Neural cell (in vitro differentiated cells): Measurements from ENCODE around the gene CDKL1.

Experiments used
- EZH2 ChIP-seq: fragments of 200-600, 300-800 bp; shearing (Covaris generic), sonication (generic); IDR thresholded peaks from 2 replicates; pipeline ENCODE4 v1.6.1; 2014; ENCODE audit warnings: antibody characterized with exemption, low read length, borderline replicate concordance, mild to moderate bottlenecking; ENCODE audit not compliant: insufficient read depth, poor library complexity, severe bottlenecking
- SMC3 ChIP-seq: fragments of 450-650 bp; conservative IDR thresholded peaks from 2 replicates; pipeline ENCODE4 v1.6.1; 2014; ENCODE audit warnings: antibody characterized with exemption, mild to moderate bottlenecking, moderate library complexity; ENCODE audit not compliant: poor library complexity
- TF ChIP-seq, protein P1 (sequence below): fragments of 450-650 bp; IDR thresholded peaks from 2 replicates; pipeline ENCODE4 v1.5.1; 2014; ENCODE audit warnings: antibody characterized with exemption, mild to moderate bottlenecking, moderate library complexity; ENCODE audit not compliant: poor library complexity, severe bottlenecking

DNA sequence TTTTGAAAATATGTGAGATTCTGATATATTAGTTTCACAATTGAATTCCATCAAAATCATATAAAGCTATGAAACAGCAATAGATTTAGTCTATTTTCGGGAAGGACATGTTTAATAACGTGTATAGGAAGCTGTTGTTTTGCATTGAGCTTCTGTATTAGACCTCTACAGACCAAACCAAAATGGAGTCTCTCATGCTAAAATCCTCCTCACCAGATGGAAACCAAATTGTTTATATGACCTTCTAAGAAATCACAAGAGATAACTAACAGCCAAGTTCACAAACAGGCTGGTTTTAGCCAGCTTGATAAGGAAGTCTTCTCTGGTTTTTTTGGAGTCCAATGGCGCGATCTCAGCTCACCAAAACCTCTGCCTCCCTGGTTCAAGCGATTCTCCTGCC, 108.5 kb downstream of the CDKL1 start:
- TF ChIP-seq EZH2 (no peak), SMC3 (no peak)
- TF ChIP-seq, protein P1, sequence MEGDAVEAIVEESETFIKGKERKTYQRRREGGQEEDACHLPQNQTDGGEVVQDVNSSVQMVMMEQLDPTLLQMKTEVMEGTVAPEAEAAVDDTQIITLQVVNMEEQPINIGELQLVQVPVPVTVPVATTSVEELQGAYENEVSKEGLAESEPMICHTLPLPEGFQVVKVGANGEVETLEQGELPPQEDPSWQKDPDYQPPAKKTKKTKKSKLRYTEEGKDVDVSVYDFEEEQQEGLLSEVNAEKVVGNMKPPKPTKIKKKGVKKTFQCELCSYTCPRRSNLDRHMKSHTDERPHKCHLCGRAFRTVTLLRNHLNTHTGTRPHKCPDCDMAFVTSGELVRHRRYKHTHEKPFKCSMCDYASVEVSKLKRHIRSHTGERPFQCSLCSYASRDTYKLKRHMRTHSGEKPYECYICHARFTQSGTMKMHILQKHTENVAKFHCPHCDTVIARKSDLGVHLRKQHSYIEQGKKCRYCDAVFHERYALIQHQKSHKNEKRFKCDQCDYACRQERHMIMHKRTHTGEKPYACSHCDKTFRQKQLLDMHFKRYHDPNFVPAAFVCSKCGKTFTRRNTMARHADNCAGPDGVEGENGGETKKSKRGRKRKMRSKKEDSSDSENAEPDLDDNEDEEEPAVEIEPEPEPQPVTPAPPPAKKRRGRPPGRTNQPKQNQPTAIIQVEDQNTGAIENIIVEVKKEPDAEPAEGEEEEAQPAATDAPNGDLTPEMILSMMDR = no peak
